HG03460 (cell line): ENCODE data around the gene ZNF414.

Experiments
- ATAC-seq: cut with Tn5 transposase; IDR thresholded peaks from one replicate; pipeline ENCODE4 v1.9.1; 2021; ENCODE audit not compliant: unreplicated experiment

ZNF414 gene

DNA sequence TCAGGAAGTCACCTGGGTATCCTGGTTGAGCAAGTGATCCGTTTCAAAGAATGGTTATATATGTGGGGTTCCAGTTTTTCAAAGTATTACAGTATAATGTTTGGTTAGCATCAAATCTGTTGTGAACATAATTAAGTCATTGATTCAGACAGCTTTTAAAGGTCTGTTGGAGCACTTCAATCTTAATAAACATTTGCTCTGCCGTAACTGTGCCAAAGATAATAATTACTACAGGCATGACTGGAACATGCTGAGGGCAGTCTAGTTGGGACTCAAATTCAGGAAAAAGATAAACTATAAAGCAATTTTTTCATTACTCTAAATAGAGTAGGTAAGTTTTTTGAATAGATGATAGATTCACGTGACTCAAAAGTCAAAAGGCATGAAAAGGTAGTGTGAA lies 45.8 kb downstream of the ZNF414 start:
- no peak for ATAC-seq

DNA sequence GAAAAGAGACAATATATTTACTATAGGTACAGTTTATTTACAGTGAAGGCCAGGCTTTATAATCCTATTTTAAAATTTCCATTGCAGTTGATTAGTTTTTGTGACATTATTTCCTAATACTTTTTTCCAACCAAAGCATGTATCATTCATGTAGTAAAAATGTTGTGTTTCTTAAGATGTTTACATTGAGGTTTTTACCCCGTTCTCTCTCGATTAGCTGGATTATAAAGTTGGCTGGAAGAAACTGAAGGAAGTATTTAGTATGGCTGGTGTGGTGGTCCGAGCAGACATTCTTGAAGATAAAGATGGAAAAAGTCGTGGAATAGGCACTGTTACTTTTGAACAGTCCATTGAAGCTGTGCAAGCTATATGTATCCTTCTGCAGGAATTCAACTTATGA lies 47.9 kb downstream of the ZNF414 start:
- no peak for ATAC-seq

DNA sequence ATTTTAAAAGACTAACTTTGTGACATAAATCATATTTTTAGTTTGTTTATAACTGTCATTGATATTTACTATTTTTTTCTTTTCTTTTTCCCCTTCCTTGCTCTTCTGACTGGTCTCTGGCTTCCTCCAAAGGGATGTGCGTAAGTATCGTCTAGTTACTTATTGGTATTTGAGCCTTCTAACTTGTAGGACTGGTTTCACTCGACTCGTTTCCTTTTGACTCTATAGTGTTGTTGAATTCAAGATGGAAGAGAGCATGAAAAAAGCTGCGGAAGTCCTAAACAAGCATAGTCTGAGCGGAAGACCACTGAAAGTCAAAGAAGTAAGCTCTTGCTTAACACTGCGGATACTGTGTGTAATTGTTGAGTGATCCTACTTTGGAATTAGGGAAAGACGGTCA lies 50.6 kb downstream of the ZNF414 start:
- ATAC-seq = no peak

DNA sequence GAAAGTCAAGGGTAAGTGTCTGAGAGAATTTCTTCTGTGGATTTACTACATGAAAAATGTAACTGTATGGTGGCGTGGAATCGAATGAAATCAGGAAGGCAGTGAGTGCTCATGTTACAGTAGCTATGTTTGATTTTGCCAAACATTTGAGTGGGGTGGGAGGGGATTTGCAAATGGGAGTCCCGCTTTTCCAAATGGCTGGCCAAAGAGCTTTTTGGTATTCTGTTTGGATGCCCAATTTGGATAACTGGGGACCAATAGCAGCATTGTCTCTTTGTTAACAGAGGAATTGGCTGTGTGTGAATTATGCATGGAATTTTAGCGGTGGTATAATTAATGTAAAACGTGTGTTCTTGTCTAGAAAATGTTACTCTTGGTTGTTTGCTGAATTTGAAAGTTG lies 51.4 kb downstream of the ZNF414 start:
- no peak for ATAC-seq

DNA sequence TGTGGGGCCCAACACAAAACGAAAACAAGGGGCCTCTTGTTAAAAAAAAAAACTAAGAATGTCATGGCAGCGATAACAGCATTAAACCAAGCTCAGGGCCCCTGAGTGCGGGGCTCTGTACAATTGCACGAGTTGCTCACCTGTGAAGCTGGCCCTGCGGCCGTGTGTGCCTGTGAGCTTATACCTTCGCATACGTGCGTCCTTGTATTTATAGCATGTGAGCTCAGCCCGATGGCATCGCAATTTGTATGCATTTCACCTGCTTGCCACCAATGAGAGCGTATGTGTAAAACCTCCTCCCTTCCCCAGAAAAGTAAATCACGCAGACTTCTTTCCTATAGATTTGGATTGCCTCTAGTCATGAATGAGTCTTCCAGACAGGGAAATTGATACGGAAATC lies 52.1 kb downstream of the ZNF414 start:
- no peak for ATAC-seq

DNA sequence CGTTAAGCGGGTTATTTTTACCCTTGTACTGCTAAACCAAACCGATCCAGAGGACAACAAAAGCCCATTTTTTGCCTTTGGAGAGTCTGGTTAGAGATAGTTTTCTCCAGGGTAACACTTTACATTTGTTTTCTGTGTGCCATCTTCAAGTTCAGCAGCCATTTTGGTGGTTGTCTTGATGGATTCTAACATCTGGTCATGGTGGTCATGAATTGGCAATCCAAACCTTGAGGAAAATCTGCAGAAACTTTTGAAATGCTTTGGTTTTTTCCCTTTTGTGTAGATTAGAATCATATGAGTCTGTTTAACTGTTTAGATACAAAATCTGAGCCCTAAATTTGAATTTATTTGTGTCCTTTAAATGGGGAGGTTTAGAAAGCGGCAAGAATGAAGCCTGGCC lies 52.6 kb downstream of the ZNF414 start:
- no peak for ATAC-seq

DNA sequence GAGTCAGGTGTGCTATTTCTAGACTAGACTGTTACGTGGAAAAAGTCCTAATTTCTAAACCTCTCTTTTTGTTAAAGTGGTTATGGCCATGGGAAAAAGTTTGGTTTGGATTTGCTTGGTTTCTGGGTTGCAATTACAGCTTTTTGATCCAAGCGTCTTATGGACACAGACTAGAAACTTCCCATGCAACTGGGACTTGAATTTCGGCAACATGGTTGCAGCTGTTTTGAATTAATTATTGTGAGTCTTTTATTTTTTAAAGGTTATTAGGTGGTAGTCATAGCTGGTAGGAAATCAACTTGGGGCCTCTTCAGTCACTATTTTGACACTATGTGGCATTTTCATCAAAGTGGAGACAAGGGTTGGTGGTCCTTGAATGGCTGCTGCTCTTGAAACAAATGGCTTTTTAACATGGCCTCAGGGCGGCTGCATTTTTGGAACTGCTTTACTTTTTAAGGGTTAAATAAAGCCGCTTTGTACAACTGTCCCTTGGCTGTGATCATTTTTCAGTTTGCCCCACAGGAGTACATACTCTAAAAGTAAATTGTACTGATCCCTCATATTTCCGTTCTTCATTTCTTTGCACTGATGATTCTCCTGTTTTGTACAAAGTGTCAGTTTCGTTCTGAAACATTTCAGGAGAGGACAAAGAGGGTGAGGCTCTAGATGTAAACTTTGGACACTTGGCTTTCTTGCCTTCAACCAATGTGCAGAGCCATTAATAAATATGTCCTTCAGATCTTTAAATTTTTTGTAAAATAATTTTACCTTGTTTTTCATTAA lies 53.3 kb downstream of the ZNF414 start:
- ATAC-seq = no peak
